ENCODE data around the gene KDM6B. TPM values are rescaled to one million over a fixed set of nuclear protein-coding genes. Genes with fewer than 3 reads are reported as not detected.

KDM6B gene
- total RNA-seq, 1 experiment from 2014 or later, result 28.9 TPM

DNA sequence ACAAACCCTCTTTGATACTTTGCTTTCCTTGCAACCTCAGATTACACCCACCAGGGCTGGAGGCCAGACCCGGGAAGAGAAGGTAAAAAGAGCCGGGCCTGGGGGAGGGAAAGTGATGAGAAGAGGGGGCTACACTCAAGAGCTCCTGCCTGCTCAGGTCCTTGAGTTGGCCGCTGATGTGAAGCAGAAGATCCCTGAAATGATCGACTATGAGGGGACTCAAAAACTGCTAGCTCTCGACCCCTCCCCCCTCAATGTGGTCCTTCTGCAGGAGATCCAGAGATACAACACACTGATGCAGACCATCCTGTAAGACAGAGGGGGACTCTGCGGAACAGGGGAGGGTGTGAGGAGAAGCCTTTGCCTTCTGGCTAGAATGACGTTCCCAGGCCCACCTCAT, 2.8 kb upstream of the KDM6B start:
- no peak overlapping the region for H2BK5ac ChIP-seq (ENCODE audit: insufficient read length, low read length)
- H3K4me2 ChIP-seq (ENCODE audit: insufficient read depth, insufficient read length, low read length), result no peak overlapping the region
- H3K27me3 ChIP-seq (ENCODE audit: insufficient read depth, low read length), result peaks cover 9% of the 10 kb centered on the region; the same call in 1 of the 2 replicates
- H3K4me1 ChIP-seq (ENCODE audit: insufficient read depth, low read length), result 0 out of 2 replicates have a peak, but pooled peaks cover 2% of the 10 kb centered on the region
- peaks cover 21% of the 10 kb centered on the region for H3K23me2 ChIP-seq (ENCODE audit: insufficient read length, low read depth, low read length, poor library complexity, severe bottlenecking)
- no peaks in the 10 kb centered on the region for H3K79me1 ChIP-seq (ENCODE audit: insufficient read depth, low read depth, low read length, poor library complexity, severe bottlenecking)
- H2BK15ac ChIP-seq (ENCODE audit: low read depth, low read length), result no peak overlapping the region
- H2BK20ac ChIP-seq (ENCODE audit: low read depth, low read length, poor library complexity, severe bottlenecking), result no peak overlapping the region
- no peak overlapping the region for H3K23ac ChIP-seq (ENCODE audit: insufficient read length, low read depth, low read length)
- H3K9ac ChIP-seq (ENCODE audit: extremely low read depth, insufficient read length, low read length), result no peak overlapping the region
- no peaks in the 10 kb centered on the region for H3K79me2 ChIP-seq (ENCODE audit: insufficient read depth, low read length)
- DNase-seq, result no peak
- H3K36me3 Mint-ChIP-seq (ENCODE audit: insufficient read depth in 1 of 3, low read depth in 3 of 3), result no peaks in the 10 kb centered on the region
- H3K56ac ChIP-seq (ENCODE audit: insufficient read length, low read depth, low read length), result no peak overlapping the region
- no peak overlapping the region for H2AFZ ChIP-seq (ENCODE audit: low read length)
- no peak overlapping the region for H3K18ac ChIP-seq (ENCODE audit: insufficient read length, low read depth, low read length)
- H2BK120ac ChIP-seq (ENCODE audit: low read depth, low read length, poor library complexity, severe bottlenecking), result no peak overlapping the region
- no peak overlapping the region for H4K5ac ChIP-seq (ENCODE audit: insufficient read length, low read depth, low read length)
- TF ChIP-seq, protein P1, sequence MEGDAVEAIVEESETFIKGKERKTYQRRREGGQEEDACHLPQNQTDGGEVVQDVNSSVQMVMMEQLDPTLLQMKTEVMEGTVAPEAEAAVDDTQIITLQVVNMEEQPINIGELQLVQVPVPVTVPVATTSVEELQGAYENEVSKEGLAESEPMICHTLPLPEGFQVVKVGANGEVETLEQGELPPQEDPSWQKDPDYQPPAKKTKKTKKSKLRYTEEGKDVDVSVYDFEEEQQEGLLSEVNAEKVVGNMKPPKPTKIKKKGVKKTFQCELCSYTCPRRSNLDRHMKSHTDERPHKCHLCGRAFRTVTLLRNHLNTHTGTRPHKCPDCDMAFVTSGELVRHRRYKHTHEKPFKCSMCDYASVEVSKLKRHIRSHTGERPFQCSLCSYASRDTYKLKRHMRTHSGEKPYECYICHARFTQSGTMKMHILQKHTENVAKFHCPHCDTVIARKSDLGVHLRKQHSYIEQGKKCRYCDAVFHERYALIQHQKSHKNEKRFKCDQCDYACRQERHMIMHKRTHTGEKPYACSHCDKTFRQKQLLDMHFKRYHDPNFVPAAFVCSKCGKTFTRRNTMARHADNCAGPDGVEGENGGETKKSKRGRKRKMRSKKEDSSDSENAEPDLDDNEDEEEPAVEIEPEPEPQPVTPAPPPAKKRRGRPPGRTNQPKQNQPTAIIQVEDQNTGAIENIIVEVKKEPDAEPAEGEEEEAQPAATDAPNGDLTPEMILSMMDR (conservative IDR thresholded peaks at IDR 0.05), result no peak
- H3K9me3 Mint-ChIP-seq, result no peaks in the 10 kb centered on the region
- H3K27me3 Mint-ChIP-seq (ENCODE audit: low read depth), result peaks cover 62% of the 10 kb centered on the region
- no peak overlapping the region for H3K4ac ChIP-seq (ENCODE audit: low read depth, low read length)
- H4K8ac ChIP-seq (replicated peaks; ENCODE audit: insufficient read length, low read depth, low read length), result no peak overlapping the region
- H2BK12ac ChIP-seq (ENCODE audit: insufficient read length, low read depth, low read length), result no peak overlapping the region
- no peak overlapping the region for H2AK5ac ChIP-seq (ENCODE audit: insufficient read length, low read length)
- no peak overlapping the region for H3K4me3 Mint-ChIP-seq
- H3K27ac ChIP-seq (ENCODE audit: insufficient read length, low read depth, low read length), result no peak overlapping the region
- no peak overlapping the region for H4K91ac ChIP-seq (ENCODE audit: insufficient read length, low read depth, low read length)
- H3T11ph ChIP-seq (ENCODE audit: low read length), result no peak overlapping the region
- H3K9me3 ChIP-seq (ENCODE audit: control insufficient read depth, low read depth, low read length), result no peaks in the 10 kb centered on the region
- H3K4me1 Mint-ChIP-seq, result peaks cover 14 to 17% of the 10 kb centered on the region in 2 experiments
- H3K14ac ChIP-seq (ENCODE audit: insufficient read depth, low read length), result no peak overlapping the region
- H3K27ac Mint-ChIP-seq, result no peak overlapping the region
- H4K20me1 ChIP-seq (ENCODE audit: control insufficient read depth, insufficient read depth, insufficient read length), result no peaks in the 10 kb centered on the region
- no CpG with 5 or more reads among the region's 7 CpGs for WGBS (ENCODE audit: extremely low coverage, insufficient read length, low lambda C conversion rate)

Data from H9 (cell line).